Uterus (tissue), 4 donors: Measurements from ENCODE around the gene SLC25A25. TPM values are rescaled to one million over a fixed set of nuclear protein-coding genes. Genes with fewer than 3 reads are reported as not detected.

Source experiments
- DNase-seq, 2 donors: peaks; one replicate each; pipeline ENCODE4 v3.0.0-alpha.2; 2019 to 2020
- H3K27ac ChIP-seq, 2 donors: fragments of 200-600 bp; sonication (generic); 1 replicate in 1 of 2; 2 replicates in 1 of 2; pipeline ENCODE4 v1.5.1; 2016 to 2018
- H3K27me3 ChIP-seq, 2 donors: fragments of 200-600 bp; sonication (generic); one replicate each; pipeline ENCODE4 v1.5.1; 2018 to 2019; ENCODE audit warnings: control low read depth in 1 of 2
- H3K36me3 ChIP-seq, 2 donors: fragments of 200-600 bp; sonication (generic); one replicate each; pipeline ENCODE4 v1.5.1; 2019; ENCODE audit warnings: control low read depth in 1 of 2
- H3K4me1 ChIP-seq, 2 donors: fragments of 200-600 bp; sonication (generic); one replicate each; pipeline ENCODE4 v1.5.1; 2018 to 2019; ENCODE audit warnings: control low read depth in 1 of 2
- H3K4me3 ChIP-seq, 2 donors: fragments of 200-600 bp; sonication (generic); 1 replicate in 1 of 2; 2 replicates in 1 of 2; pipeline ENCODE4 v1.5.1; 2018 to 2019; ENCODE audit warnings: mild to moderate bottlenecking in 1 of 2
- H3K9me3 ChIP-seq, 2 donors: fragments of 200-600 bp; sonication (generic); one replicate each; pipeline ENCODE4 v1.5.1; 2019; ENCODE audit warnings: control low read depth in 1 of 2
- CTCF ChIP-seq, 4 experiments: fragments of 200-600 bp in 2 of 4; fragments of 450-650 bp in 2 of 4; sonication (generic) in 2 of 4; IDR thresholded peaks; one replicate each; pipeline ENCODE4 v1.5.1; 2016 to 2019; ENCODE audit warnings: antibody characterized with exemption in 4 of 4, mild to moderate bottlenecking in 2 of 4, moderate library complexity in 1 of 4
- POLR2A ChIP-seq, 2 donors: fragments of 450-650 bp; IDR thresholded peaks; one replicate each; pipeline ENCODE4 v1.6.1; 2016; ENCODE audit warnings: antibody characterized with exemption in 2 of 2, mild to moderate bottlenecking in 1 of 2, moderate library complexity in 1 of 2
- intact Hi-C: fragments of 100-400 bp; cut with DNase I; formaldehyde crosslinking; loops from one replicate; pipeline ENCODE4 v1.15.1; 2023; ENCODE audit warnings: low total_unique reads
- total RNA-seq, 4 donors: library from RNA; depleted of rRNA in 3 of 4; stranded (reverse); fragments of >200 nt in 3 of 4; gene quantifications; one replicate each; pipeline versions ENCODE4 v1.1.0 to v1.2.4, GENCODE V29; 2014 to 2023
- donor health status: DM: yes; HTN: yes; CAD: no.

Gene SLC25A25
- total RNA-seq, 4 donors from 2014 or later: 14.3 to 49.7 (median 49.0) TPM

DNA sequence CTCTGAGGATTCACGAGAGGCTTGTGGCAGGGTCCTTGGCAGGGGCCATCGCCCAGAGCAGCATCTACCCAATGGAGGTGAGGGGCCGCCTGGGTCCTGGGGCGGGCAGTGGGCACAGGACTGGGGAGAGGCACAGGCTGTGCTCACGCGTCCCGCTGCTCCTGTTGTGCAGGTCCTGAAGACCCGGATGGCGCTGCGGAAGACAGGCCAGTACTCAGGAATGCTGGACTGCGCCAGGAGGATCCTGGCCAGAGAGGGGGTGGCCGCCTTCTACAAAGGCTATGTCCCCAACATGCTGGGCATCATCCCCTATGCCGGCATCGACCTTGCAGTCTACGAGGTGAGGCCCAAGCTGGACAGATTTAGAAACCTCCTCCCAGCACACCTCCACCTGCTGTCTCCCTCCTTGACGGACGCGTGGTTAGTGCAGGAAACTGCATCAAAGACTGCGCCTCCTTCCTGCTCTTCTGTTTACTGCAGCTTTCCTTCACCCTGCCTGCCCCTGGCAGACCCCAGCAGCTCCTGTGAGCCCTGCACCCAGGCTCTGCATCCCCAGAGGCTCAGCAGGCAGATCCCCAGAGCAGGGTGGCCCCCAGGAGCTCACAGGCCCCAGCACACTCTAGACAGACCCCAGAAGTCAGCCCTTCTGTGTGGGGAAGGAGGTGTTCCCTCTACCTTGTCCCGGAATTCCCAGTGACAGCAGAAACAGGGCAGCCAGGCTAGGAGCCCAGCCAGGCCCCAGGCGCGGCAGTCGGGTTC is 38.3 kb downstream of the SLC25A25 start:
- H3K9me3 ChIP-seq: no peaks in the 10 kb centered on the region
- H3K27me3 ChIP-seq: no peaks in the 10 kb centered on the region
- H3K4me1 ChIP-seq: peaks cover 16% of the 10 kb centered on the region in 2 donors
- no peak overlapping the region for H3K4me3 ChIP-seq
- peak overlapping the region in 1 of 2 donors; percentile 38 for H3K27ac ChIP-seq
- no peak for DNase-seq
- intact Hi-C loops: no loop called here
- H3K36me3 ChIP-seq: no peaks in the 10 kb centered on the region
- TF ChIP-seq POLR2A (IDR thresholded peaks at IDR 0.05): no peak
- TF ChIP-seq CTCF (IDR thresholded peaks at IDR 0.05): no peak

- Histone ChIP-seq H3K4me1 (peaks cover 11 to 12% of the 10 kb centered on the region in 2 donors), H3K4me3 (no peak overlapping the region), H3K27ac (peak overlapping the region in 1 of 2 donors; percentile 38), H3K9me3 (no peaks in the 10 kb centered on the region), H3K36me3 (no peaks in the 10 kb centered on the region), H3K27me3 (no peaks in the 10 kb centered on the region)
- DNase-seq: no peak
- intact Hi-C loops: no loop called here
- TF ChIP-seq CTCF (IDR thresholded peaks at IDR 0.05): no peak
Measured at GRCh38 chr9:128106940-128107467, 39.0 kb downstream of the SLC25A25 start.

DNA sequence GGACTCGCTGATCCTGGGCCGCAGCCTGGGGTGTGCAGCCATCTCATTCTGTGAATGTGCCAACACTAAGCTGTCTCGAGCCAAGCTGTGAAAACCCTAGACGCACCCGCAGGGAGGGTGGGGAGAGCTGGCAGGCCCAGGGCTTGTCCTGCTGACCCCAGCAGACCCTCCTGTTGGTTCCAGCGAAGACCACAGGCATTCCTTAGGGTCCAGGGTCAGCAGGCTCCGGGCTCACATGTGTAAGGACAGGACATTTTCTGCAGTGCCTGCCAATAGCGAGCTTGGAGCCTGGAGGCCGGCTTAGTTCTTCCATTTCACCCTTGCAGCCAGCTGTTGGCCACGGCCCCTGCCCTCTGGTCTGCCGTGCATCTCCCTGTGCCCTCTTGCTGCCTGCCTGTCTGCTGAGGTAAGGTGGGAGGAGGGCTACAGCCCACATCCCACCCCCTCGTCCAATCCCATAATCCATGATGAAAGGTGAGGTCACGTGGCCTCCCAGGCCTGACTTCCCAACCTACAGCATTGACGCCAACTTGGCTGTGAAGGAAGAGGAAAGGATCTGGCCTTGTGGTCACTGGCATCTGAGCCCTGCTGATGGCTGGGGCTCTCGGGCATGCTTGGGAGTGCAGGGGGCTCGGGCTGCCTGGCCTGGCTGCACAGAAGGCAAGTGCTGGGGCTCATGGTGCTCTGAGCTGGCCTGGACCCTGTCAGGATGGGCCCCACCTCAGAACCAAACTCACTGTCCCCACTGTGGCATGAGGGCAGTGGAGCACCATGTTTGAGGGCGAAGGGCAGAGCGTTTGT is 39.6 kb downstream of the SLC25A25 start:
- no peak for DNase-seq
- H3K4me1 ChIP-seq: peaks cover 8 to 10% of the 10 kb centered on the region in 2 donors
- intact Hi-C loops: no loop called here
- peak overlapping the region in 1 of 2 donors; percentile 21 for H3K27ac ChIP-seq
- H3K4me3 ChIP-seq: no peak overlapping the region
- H3K27me3 ChIP-seq: no peaks in the 10 kb centered on the region
- TF ChIP-seq POLR2A (IDR thresholded peaks at IDR 0.05) (no peak), CTCF (IDR thresholded peaks at IDR 0.05) (no peak)
- no peaks in the 10 kb centered on the region for H3K9me3 ChIP-seq
- H3K36me3 ChIP-seq: no peaks in the 10 kb centered on the region

GRCh38 chr9:128108269-128109049 is 40.4 kb downstream of the SLC25A25 start:
- no peak for DNase-seq
- Histone ChIP-seq H3K27me3 (no peaks in the 10 kb centered on the region), H3K27ac (peak overlapping the region in 1 of 2 donors; percentile 21), H3K4me1 (peaks cover 7 to 8% of the 10 kb centered on the region in 2 donors), H3K4me3 (no peak overlapping the region), H3K36me3 (no peaks in the 10 kb centered on the region), H3K9me3 (no peaks in the 10 kb centered on the region)
- intact Hi-C loops: no loop called here
- no peak for TF ChIP-seq CTCF (IDR thresholded peaks at IDR 0.05)
